Glomerular endothelial cell (primary cell): ENCODE measurements around the gene ELL. TPM values are rescaled to one million over a fixed set of nuclear protein-coding genes. Genes with fewer than 3 reads are reported as not detected.
"Not testable (repeated sequence)": the region's sequence is repeated elsewhere in the genome, so short reads cannot be mapped to it uniquely, and the experiment has no call there.

Experiments used
- DNase-seq: peaks from one replicate; pipeline ENCODE4 v3.0.0-alpha.2; 2011; ENCODE audit warnings: low read depth, low spot score; ENCODE audit errors: extremely low read depth
- total RNA-seq: library from RNA; depleted of rRNA; stranded (reverse); fragments of >200 nt; gene quantifications from 2 replicates; pipeline ENCODE4 v1.2.3, GENCODE V29; 2015

Gene ELL
- total RNA-seq, 1 donor from 2014 or later, result 18.3 TPM

GRCh38 chr19:18532168-18532890, 10.5 kb upstream of the ELL start:
- no peak for DNase-seq

DNA sequence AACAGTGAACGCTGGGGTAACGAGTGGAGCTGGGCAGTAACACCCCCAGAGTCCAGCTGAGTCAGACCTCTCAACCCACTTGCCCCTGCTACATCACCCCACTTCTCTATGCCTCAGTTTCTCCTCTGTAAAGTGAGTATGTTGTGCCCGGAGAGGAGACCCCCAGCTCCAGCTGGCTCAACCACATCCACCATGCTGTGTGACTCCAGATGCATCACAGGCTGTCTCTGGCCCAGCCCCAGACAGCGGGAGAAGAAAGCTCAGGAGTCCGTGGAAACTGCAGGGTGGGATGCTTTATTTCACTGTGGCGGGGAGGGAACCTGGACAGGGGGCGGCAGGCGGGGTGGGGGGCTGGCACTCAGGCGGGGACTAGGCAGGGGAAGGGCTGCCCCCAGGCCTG, 9.6 kb upstream of the ELL start:
- DNase-seq, result no peak

DNA sequence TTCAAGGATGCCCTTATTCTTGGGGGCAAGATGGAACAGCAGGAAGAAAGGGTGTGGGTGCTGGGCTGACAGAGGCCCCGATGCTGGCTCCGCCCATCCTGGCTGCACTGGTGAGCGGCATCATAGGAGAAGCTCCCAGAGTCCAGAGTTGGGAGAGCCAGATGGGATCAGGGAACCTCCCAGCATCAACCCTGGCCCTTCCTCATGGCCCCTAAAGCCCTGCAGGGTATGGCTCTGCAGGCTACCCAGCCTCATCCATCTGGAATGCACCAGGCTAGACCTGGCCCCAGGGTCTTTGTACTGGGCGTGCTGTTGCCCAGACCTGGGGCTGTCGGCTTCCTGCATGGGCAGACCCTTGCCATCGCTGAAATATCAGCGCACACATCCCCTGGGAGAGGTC, 7.9 kb upstream of the ELL start:
- DNase-seq, result no peak

- DNase-seq, result no peak
Measured at GRCh38 chr19:18526316-18526715, 4.4 kb upstream of the ELL start.

DNA sequence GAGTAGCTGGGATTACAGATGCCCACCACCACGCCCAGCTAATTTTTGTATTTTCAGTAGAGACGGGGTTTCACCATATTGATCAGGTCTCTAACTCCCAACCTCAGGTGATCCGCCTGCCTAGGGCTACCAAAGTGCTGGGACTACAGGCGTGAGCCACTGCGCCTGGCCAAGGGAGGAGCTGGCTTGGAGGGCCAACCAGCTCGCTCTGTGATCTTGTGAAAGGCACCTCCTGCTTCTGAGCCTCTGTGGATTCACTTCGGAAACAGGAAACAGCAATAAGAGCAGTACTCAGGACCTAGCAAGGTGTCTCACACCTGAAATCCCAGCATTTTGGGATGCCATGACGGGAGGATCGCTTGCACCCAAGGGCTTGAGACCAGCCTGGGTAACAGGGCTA, 2.0 kb upstream of the ELL start:
- DNase-seq, result no peak

- DNase-seq, result not testable (repeated sequence)
Measured at GRCh38 chr19:18522862-18523440, 1.1 kb upstream of the ELL start.

GRCh38 chr19:18522124-18522861, 423 bp upstream of the ELL start:
- peak; percentile 96 for DNase-seq

GRCh38 chr19:18520848-18521691, 800 bp downstream of the ELL start:
- no peak for DNase-seq

DNA sequence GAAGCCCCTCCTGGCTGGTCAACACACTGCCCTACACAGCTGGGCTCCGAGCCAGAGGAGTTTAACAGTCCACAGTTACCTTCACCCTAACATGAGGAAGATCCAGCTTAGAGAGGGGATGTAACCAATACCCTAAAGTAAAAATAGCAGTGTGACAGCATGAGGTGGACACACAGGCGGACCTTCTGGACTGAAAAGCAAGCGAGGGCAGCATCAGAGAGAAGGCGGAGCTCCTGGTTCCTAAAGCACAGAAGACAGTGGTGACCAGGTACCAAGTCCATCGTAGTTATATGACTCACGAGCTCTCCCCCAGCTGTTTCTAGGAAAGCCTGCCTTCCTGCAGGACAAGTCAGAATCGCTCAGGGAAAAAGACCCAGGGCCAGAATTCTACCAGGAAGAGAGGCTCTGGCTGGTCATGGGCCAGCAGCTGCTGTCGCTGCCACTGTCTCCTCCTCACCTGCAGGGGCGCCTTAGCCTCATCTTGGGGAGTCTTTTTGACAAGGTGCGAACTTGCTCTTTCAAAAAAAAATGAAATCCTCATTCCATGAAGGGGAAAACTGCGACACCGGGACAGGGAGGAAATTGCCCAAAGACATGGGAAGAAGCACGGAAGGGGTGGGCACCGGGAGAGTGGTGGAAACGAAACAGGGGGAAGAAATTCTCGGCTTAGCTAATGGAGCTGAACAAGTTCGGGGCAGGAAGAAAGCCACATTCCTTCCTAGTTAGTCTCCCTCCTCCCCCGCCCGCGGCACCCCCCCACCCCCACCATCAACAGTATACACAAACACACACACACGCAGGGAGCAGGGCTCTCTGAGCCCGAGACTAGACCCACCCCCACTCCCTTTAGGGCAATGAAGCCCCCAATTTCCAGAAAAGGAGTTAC, 1.7 kb downstream of the ELL start:
- DNase-seq, result no peak

GRCh38 chr19:18518639-18519038, 3.2 kb downstream of the ELL start:
- DNase-seq, result no peak

GRCh38 chr19:18517606-18518005, 4.3 kb downstream of the ELL start:
- DNase-seq, result no peak

- DNase-seq, result no peak
Measured at GRCh38 chr19:18515959-18516358, 5.9 kb downstream of the ELL start.

DNA sequence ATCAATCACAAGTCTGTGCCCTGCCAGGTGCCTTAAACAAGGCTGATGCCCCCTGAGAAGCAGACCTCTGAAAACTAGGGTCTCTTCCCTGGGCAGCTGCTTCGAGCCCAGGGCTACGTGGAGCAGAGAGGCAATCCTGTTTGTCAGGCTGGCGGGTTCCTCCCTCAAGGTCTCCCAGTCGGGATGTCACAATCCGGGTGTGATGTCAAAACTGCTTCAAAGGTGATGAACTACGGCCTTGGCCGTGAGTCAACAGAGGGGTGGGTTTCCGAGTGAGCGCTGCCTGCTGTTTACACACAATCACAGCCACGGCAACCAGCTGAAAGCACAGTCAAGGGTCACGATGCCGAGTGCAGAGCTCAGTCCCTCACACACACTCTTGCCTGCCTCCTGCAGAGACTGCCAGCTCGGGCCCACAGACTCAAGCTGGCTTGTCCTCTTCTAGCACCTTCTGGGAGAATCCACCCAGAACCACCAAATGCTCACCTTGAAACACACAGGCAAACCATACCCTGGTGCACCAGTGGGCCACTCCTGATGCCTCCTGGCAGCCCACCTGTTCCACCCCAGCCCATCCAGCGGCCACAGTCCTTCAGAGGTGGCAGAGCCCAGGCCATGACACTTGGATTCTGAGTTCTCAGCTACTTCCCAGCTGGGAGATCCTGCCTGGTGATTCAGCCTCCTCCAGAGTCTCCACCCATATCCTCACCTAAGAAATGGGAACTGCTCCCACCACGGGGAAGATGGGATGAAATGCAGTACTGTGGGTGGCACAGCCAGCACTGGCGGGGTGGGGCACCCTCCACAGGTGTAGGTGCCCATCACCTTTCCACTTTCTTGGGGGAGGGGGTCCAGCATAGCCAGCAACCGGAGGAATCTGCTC, 6.8 kb downstream of the ELL start:
- DNase-seq, result no peak

DNA sequence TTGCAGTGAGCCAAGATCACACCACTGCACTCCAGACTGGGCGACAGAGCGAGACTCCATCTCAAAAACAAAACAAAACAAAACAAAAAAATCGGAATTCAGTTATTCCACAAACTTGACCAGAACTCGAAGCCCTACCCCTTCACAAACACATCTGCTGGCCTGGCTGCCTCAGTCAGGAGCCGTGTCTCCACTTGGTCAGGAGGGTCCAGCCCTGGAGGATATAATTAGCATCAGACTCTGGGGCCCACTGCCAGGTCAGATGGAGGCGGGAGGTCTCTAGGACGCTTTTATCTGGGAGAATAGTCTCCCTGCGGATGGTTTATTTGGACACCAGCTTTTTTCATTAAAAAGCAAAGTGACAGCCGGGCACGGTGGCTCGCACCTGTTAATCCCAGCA, 8.0 kb downstream of the ELL start:
- no peak for DNase-seq

DNA sequence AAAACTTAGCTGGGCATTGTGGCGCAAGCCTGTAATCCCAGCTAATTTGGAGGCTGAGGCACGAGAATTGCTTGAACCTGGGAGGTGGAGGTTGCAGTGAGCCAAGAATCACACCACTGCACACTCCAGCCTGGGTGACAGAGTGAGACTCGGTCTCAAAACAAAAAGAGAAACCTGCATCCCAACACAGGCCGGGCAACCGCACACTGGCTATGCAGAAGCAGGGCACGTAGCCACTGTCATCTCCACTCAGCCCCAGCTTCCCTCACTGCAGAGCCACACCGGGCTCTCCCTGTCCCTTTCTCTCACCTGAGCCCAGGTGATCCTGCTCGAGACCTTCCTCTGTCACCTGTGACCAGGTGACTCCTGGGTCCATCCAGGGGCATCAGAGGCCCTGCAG, 11.7 kb downstream of the ELL start:
- DNase-seq, result no peak

GRCh38 chr19:18508585-18508984, 13.3 kb downstream of the ELL start:
- DNase-seq, result no peak

DNA sequence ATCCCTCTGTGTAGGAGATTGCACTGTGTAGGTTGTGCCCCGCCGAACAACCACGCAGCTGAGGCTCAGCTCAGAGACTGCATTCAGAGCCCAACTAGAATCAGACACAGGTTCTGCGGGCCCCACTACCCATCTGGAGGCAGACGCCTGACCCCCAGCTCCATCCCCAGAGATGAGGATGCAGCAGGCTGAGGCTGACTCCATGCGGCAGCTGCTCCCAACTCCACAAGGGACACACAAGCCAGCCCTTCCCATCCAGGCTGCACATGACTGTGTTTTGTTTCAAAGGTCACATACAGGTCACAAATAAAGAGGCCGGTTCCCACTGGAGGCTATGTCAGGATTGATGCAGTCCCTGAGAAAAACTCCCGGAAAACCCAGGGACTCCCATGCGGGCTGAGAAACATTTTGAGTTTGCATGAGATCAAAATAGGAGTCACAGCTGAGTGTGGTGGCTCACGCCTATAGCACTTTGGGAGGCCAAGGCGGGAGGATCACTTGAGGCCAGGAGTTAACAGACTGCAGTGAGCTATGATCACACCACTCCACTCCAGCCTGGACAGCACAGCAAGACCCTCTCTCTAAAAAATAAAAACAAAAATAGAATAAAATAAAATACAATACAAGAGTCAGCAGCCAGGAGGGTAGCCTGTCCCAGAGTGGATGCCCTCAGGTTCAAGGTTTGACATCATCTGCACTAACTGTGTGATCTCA, 14.0 kb downstream of the ELL start:
- DNase-seq, result no peak

GRCh38 chr19:18507021-18507726, 14.7 kb downstream of the ELL start:
- DNase-seq, result no peak
